Measurements from ENCODE around the gene CEP95.
"Not testable (repeated sequence)": the region's sequence is repeated elsewhere in the genome, so short reads cannot be mapped to it uniquely, and the experiment has no call there.

Gene CEP95, protein sequence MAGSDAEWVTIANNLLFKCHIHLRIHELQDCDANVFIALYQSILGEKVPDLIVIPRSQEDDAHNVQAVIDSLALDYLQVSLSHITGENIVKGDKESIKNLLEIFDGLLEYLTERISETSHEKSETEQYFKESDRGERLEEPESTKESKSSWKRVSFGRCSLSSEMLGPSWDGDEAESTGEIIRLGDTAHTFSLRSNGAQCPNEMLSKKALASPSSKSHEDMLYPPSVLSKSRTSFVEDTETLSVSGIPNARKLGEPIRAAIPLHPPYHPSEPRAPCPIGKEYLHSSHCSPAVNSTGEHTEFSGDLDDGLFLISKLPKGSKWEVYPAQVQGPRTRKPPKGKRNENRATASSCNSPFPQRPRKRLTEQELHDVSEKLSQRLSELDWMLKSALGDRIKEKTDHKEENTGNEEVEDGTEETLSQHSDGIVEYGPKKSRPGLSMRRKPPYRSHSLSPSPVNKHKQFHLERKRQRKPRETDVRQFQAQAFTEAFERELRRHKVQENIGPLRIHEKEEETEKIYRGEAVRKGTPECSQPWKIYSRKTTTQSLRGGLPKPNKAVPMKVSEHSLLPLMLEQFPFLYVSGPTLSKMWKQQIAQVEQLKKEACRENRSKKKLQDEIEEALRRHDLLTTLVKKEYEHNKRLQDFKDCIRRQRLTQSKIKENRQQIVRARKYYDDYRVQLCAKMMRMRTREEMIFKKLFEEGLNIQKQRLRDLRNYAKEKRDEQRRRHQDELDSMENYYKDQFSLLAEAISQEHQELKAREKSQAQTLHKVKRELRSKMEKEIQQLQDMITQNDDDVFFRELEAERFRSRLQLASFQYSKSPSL

DNA sequence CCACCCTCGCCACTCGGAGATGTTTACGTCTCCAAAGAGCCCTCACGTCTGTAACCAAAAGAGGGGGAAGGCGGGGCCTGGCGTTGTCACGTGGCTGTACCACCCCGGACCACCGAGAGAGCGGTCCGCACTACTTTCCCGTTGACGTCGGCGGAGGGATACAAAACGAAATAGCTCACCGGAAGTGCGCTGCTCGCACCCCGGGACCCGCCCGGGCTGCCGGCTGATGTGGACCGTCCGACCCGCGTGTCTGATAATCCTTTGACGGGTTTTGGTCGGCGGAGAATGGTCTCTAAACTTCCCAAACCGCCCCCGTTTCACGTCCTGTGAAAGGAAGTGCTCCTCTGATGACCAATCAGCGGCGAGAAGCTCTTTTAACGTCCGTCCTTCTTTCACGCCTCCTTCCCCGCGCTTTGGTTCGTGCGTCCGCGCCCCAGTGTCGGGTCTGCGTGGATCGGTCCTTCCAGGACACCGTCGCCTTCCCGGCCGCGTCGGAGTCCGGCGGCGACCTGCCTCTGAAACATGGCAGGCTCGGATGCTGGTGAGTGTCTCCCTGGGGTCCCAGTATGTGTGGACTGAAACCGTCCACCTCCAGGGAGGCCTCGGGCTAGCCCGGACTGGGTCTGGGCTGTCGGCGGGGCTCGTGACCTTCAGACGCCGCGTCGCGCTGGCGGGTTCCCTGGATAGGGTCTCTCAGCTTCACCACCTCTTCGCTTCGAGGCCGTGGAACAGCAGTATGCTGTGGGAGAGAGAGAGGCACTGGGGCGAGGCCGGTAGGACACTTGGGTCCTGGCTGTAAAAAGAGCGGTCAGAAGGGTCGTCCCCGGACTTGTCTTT is at the start of gene CEP95:
Gene CEP95 (plus strand): TSS at position 402 of the 837 bp plus-strand sequence. CDS start 121 bp downstream, at position 523.
- peak; percentile 91 for DNase-seq (ENCODE audit: low read depth, low spot score)
- H3K9ac ChIP-seq (ENCODE audit: insufficient read length) = peak within 1 kb of the TSS; percentile 100
- no peaks in the 10 kb centered on the region for H3K9me3 ChIP-seq (ENCODE audit: low read depth, low read length)
- TF ChIP-seq POLR2AphosphoS5 (IDR thresholded peaks at IDR 0.05; ENCODE audit: borderline replicate concordance, low read depth, low read length) (peak; percentile 41), EZH2 (IDR thresholded peaks at IDR 0.05) (no peak), FOXP2 (optimal IDR thresholded peaks at IDR 0.05; ENCODE audit: control extremely low read depth, extremely low read length, insufficient read depth) (no peak)
- peak within 1 kb of the TSS; percentile 99 for H3K27ac ChIP-seq
- peak within 1 kb of the TSS; percentile 90 for H3K4me3 ChIP-seq
- peaks cover 71% of the 10 kb centered on the region for H3K36me3 ChIP-seq (ENCODE audit: insufficient read depth, low read length)

DNA sequence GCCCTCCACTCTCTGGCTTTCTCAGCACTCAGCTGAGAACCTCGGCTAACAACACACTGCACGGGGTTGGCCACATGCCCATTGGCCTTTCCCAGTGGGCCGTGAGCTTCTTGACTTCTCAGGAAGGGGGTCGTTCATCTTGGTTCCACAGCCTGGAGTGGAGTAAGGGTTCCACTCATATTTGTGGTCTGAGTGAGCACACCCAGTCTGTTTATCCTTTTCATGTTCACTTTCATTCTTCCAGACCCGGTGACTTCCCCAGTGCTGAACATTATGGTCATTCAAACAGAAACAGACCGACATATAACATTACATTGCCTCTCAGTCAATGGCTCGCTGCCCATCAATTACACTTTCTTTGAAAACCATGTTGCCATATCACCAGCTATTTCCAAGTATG is 49.6 kb upstream of the CEP95 start:
- no peak overlapping the region for H3K9ac ChIP-seq (ENCODE audit: insufficient read length)
- TF ChIP-seq FOXP2 (optimal IDR thresholded peaks at IDR 0.05; ENCODE audit: control extremely low read depth, extremely low read length, insufficient read depth) = no peak
- no peak for TF ChIP-seq POLR2AphosphoS5 (IDR thresholded peaks at IDR 0.05; ENCODE audit: borderline replicate concordance, low read depth, low read length)
- TF ChIP-seq EZH2 (IDR thresholded peaks at IDR 0.05) = no peak
- no peaks in the 10 kb centered on the region for H3K36me3 ChIP-seq (ENCODE audit: insufficient read depth, low read length)
- no peak overlapping the region for H3K27ac ChIP-seq
- no peak for DNase-seq (ENCODE audit: low read depth, low spot score)
- no peak overlapping the region for H3K4me3 ChIP-seq
- no peaks in the 10 kb centered on the region for H3K9me3 ChIP-seq (ENCODE audit: low read depth, low read length)

DNA sequence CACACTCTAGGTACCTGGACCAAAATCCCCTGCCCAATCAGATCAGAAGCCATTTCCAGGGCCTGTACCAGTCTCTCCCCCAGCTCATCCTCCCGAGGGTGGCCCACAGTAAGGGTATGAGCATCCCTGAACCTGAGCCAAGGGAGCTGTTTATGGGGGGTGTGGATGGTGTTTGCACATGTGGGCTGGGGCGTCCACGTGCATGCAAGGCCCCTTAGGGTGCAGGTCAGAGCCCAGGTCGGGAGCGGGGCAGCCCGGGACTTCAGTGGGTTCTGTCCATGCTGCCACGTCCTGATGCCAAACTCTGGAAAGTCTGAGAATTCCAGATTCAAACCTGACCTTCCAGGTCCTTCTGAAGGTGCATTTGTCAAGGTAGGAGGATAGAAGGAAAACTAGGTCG is 48.0 kb upstream of the CEP95 start:
- TF ChIP-seq EZH2 (IDR thresholded peaks at IDR 0.05) (no peak), FOXP2 (optimal IDR thresholded peaks at IDR 0.05; ENCODE audit: control extremely low read depth, extremely low read length, insufficient read depth) (no peak), POLR2AphosphoS5 (IDR thresholded peaks at IDR 0.05; ENCODE audit: borderline replicate concordance, low read depth, low read length) (no peak)
- Histone ChIP-seq H3K9me3 (ENCODE audit: low read depth, low read length) (no peaks in the 10 kb centered on the region), H3K9ac (ENCODE audit: insufficient read length) (no peak overlapping the region), H3K27ac (no peak overlapping the region), H3K36me3 (ENCODE audit: insufficient read depth, low read length) (no peaks in the 10 kb centered on the region), H3K4me3 (no peak overlapping the region)
- DNase-seq (ENCODE audit: low read depth, low spot score) = no peak

DNA sequence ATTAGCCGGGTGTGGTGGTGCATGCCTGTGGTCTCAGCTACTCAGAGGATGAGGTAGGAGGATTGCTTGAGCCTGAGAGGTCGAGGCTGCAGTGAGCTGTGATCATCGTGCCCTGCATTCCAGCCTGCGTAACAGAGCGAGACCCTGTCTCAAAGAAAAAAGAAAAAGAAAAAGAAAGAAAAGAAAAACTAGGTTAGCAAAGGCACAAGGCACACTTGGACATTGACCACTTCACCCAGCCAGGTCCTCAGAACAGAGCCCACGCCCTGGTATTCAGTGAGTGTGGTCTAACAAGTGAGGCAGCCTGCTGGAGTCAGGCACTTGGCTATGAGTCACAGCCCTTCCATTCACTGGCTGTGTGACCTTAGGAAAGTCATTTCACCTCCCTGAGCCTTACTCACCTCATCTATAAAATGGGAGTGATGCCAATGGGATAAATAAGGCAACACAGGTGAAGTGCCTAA is 47.5 kb upstream of the CEP95 start:
- H3K4me3 ChIP-seq = no peak overlapping the region
- H3K9ac ChIP-seq (ENCODE audit: insufficient read length) = no peak overlapping the region
- no peaks in the 10 kb centered on the region for H3K36me3 ChIP-seq (ENCODE audit: insufficient read depth, low read length)
- H3K9me3 ChIP-seq (ENCODE audit: low read depth, low read length) = no peaks in the 10 kb centered on the region
- H3K27ac ChIP-seq = no peak overlapping the region
- no peak for DNase-seq (ENCODE audit: low read depth, low spot score)
- TF ChIP-seq POLR2AphosphoS5 (IDR thresholded peaks at IDR 0.05; ENCODE audit: borderline replicate concordance, low read depth, low read length) = no peak
- no peak for TF ChIP-seq EZH2 (IDR thresholded peaks at IDR 0.05)
- TF ChIP-seq FOXP2 (optimal IDR thresholded peaks at IDR 0.05; ENCODE audit: control extremely low read depth, extremely low read length, insufficient read depth) = no peak

DNA sequence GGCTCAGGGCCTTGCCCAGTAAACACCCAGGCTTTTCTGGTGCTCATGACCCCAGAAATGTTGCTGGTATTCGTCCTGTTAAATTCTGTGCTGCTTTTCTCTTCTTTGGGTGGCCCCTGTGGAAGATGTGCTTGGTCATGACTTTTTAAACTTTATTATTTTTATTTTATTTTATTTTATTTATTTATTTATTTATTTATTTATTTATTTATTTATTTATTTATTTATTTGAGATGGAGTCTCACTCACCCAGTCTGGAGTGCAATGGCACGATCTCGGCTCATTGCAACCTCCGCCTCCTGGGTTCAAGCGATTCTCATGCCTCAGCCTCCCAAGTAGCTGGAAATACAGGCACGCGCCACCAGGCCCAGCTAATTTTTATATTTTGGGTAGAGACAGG is 47.0 kb upstream of the CEP95 start:
- not testable (repeated sequence) for H3K27ac ChIP-seq; H3K9me3 ChIP-seq (ENCODE audit: low read depth, low read length); H3K4me3 ChIP-seq; H3K9ac ChIP-seq (ENCODE audit: insufficient read length); DNase-seq (ENCODE audit: low read depth, low spot score); H3K36me3 ChIP-seq (ENCODE audit: insufficient read depth, low read length)

DNA sequence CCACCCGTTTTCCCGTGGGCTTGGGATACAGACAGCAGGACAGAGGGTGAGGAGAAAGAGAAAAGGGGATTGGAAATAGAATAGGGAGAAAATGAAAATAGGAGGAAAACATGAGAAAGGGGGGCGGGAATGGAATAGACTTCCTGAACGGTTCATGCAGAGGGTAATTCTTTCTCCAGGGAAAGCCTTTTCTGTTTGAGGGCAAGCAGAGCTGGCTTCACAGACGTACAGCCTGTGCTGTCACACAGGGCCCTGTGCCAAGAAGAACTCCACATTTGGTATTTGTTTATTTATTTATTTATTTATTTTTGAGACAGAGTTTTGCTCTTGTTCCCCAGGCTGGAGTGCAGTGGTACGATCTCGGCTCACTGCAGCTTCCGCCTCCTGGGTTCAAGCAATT is 45.8 kb upstream of the CEP95 start:
- Histone ChIP-seq H3K27ac (no peak overlapping the region), H3K4me3 (no peak overlapping the region), H3K36me3 (ENCODE audit: insufficient read depth, low read length) (no peaks in the 10 kb centered on the region), H3K9ac (ENCODE audit: insufficient read length) (no peak overlapping the region), H3K9me3 (ENCODE audit: low read depth, low read length) (no peaks in the 10 kb centered on the region)
- TF ChIP-seq FOXP2 (optimal IDR thresholded peaks at IDR 0.05; ENCODE audit: control extremely low read depth, extremely low read length, insufficient read depth) = no peak
- no peak for TF ChIP-seq EZH2 (IDR thresholded peaks at IDR 0.05)
- no peak for TF ChIP-seq POLR2AphosphoS5 (IDR thresholded peaks at IDR 0.05; ENCODE audit: borderline replicate concordance, low read depth, low read length)
- DNase-seq (ENCODE audit: low read depth, low spot score) = no peak

DNA sequence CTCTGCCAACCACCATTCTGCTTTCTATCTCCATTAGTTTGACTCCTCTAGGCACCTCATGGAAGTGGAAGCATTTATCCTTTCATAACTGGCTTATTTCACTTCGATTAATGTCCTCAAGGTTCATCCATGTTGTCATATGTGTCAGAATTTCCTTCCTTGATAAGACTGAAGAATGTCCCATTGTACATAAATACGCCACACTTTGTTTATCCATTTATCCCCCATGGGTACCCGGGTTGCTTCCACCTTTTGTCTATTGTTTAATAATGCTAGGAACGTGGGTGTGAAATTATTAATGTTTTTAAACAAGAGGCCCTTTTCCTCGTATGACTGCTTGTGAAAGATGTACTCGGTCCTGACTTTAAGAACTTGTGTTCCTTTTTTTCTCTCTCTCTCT is 45.0 kb upstream of the CEP95 start:
- no peak overlapping the region for H3K27ac ChIP-seq
- TF ChIP-seq FOXP2 (optimal IDR thresholded peaks at IDR 0.05; ENCODE audit: control extremely low read depth, extremely low read length, insufficient read depth) (no peak), EZH2 (IDR thresholded peaks at IDR 0.05) (no peak), POLR2AphosphoS5 (IDR thresholded peaks at IDR 0.05; ENCODE audit: borderline replicate concordance, low read depth, low read length) (no peak)
- H3K4me3 ChIP-seq = no peak overlapping the region
- no peaks in the 10 kb centered on the region for H3K9me3 ChIP-seq (ENCODE audit: low read depth, low read length)
- DNase-seq (ENCODE audit: low read depth, low spot score) = no peak
- H3K9ac ChIP-seq (ENCODE audit: insufficient read length) = no peak overlapping the region
- H3K36me3 ChIP-seq (ENCODE audit: insufficient read depth, low read length) = no peaks in the 10 kb centered on the region

Data from SK-N-MC (cell line).